NB4 (cell line): Measurements from ENCODE around the gene IFNGR1.

Experiments
- CTCF ChIP-seq: IDR thresholded peaks from one replicate; pipeline ENCODE4 v1.5.1; 2012; ENCODE audit warnings: low read depth, low read length
- MAX ChIP-seq: IDR thresholded peaks from 2 replicates; pipeline ENCODE4 v1.6.1; 2011; ENCODE audit warnings: low read depth, low read length
- POLR2A ChIP-seq: IDR thresholded peaks from 2 replicates; pipeline ENCODE4 v1.6.1; 2011; ENCODE audit warnings: mild to moderate bottlenecking; ENCODE audit not compliant: insufficient read length; ENCODE audit errors: extremely low read depth

- TF ChIP-seq POLR2A = no peak
- no peak for TF ChIP-seq CTCF
- TF ChIP-seq MAX = no peak
These were observed 18.9 kb downstream of the IFNGR1 start for GRCh38 chr6:137200288-137200687.
